H1 (cell line): ENCODE measurements around the gene PDZRN3. TPM values are rescaled to one million over a fixed set of nuclear protein-coding genes. Genes with fewer than 3 reads are reported as not detected.

ENCODE experiments used
- CTCF ChIA-PET: fragments of 300-600 bp; sonication (Branson Sonifier 250); formaldehyde crosslinking; loops from one replicate; lab custom pipeline; 2021; ENCODE audit not compliant: partially characterized antibody; lab: Charles Lee
- POLR2A ChIA-PET: fragments of 300-600 bp; sonication (Branson Sonifier 250); formaldehyde crosslinking; loops from one replicate; lab custom pipeline; 2021; ENCODE audit warnings: inconsistent platforms; ENCODE audit not compliant: partially characterized antibody; lab: Charles Lee
- DNase-seq, 2 experiments: peaks; one replicate each; pipeline versions ENCODE4 v3.0.0 to v3.0.0-alpha.2; 2010 to 2022; ENCODE audit warnings: low spot score in 2 of 2, low read depth in 1 of 2, mixed read lengths in 1 of 2
- FAIRE-seq: peaks from 2 replicates; lab custom pipeline; 2011; peaks lifted over from hg19 to GRCh38; lab: Jason Lieb, UNC
- H2AFZ ChIP-seq: 2 replicates; pipeline ENCODE4 v1.8.1; 2012; ENCODE audit warnings: low read length, inconsistent platforms
- H2AK5ac ChIP-seq: 2 replicates; pipeline ENCODE4 v1.6.1; 2013; ENCODE audit warnings: low read depth, low read length
- H2BK120ac ChIP-seq: replicated peaks from 2 replicates; pipeline ENCODE3; 2013; ENCODE audit warnings: low read depth, low read length, inconsistent platforms
- H2BK12ac ChIP-seq: 2 replicates; pipeline ENCODE4 v1.6.1; 2013; ENCODE audit warnings: low read depth, low read length
- H2BK15ac ChIP-seq: 2 replicates; pipeline ENCODE4 v1.6.1; 2013; ENCODE audit warnings: low read length
- H2BK20ac ChIP-seq: 2 replicates; pipeline ENCODE4 v1.6.1; 2013; ENCODE audit warnings: low read length
- H2BK5ac ChIP-seq: 2 replicates; pipeline ENCODE4 v1.6.1; 2013; ENCODE audit warnings: low read depth, low read length
- H3K14ac ChIP-seq: 2 replicates; pipeline ENCODE4 v1.6.1; 2013; ENCODE audit warnings: inconsistent platforms; ENCODE audit not compliant: insufficient read length
- H3K18ac ChIP-seq: 2 replicates; pipeline ENCODE4 v1.6.1; 2013; ENCODE audit warnings: low read length; ENCODE audit errors: extremely low read depth
- H3K23ac ChIP-seq: 2 replicates; pipeline ENCODE4 v1.6.1; 2013; ENCODE audit warnings: inconsistent platforms; ENCODE audit not compliant: insufficient read length
- H3K23me2 ChIP-seq: 2 replicates; pipeline ENCODE4 v1.6.1; 2013; ENCODE audit warnings: low read depth, low read length
- H3K27ac ChIP-seq: 2 replicates; pipeline ENCODE4 v1.6.1; 2011; ENCODE audit warnings: low read depth, low read length, inconsistent platforms
- H3K27me3 ChIP-seq, 4 experiments: replicated peaks in 1 of 4; 1 replicate in 1 of 4; 2 replicates in 3 of 4; pipeline versions ENCODE4 v1.6.1 to v1.8.1; 2011 to 2013; ENCODE audit warnings: low read length in 3 of 4, mild to moderate bottlenecking in 3 of 4, inconsistent platforms in 2 of 4, mixed read lengths in 2 of 4, moderate library complexity in 1 of 4; ENCODE audit not compliant: control insufficient read depth in 3 of 4, insufficient read depth in 3 of 4; ENCODE audit errors: extremely low read depth in 1 of 4
- H3K36me3 ChIP-seq, 4 experiments: 2 replicates each; pipeline versions ENCODE4 v1.6.1 to v1.8.1; 2011 to 2013; ENCODE audit warnings: mild to moderate bottlenecking in 4 of 4, low read length in 3 of 4, moderate library complexity in 2 of 4, control low read depth in 1 of 4, inconsistent platforms in 1 of 4; ENCODE audit not compliant: insufficient read depth in 4 of 4, control insufficient read depth in 2 of 4
- H3K4ac ChIP-seq: replicated peaks from 2 replicates; pipeline ENCODE3; 2013; ENCODE audit warnings: low read length, low read depth, mixed read lengths, inconsistent platforms; ENCODE audit not compliant: insufficient read length
- H3K4me1 ChIP-seq, 4 experiments: replicated peaks in 1 of 4; 1 replicate in 1 of 4; 2 replicates in 3 of 4; pipeline versions ENCODE4 v1.6.1 to v1.8.1; 2011 to 2013; ENCODE audit warnings: low read length in 3 of 4, inconsistent platforms in 2 of 4, mixed read lengths in 1 of 4; ENCODE audit not compliant: insufficient read depth in 4 of 4, control insufficient read depth in 3 of 4
- H3K4me2 ChIP-seq, 2 experiments: 2 replicates each; pipeline versions ENCODE4 v1.6.1 to v1.8.1; 2011 to 2013; ENCODE audit warnings: low read depth in 2 of 2, low read length in 2 of 2, control low read depth in 1 of 2, inconsistent platforms in 1 of 2, mild to moderate bottlenecking in 1 of 2; ENCODE audit not compliant: insufficient read depth in 1 of 2
- H3K4me3 ChIP-seq, 4 experiments: fragments of 200-600, 300-600 bp in 1 of 4; sonication (generic), shearing (Covaris generic), sonication (Bioruptor Twin) in 1 of 4; 2 replicates each; pipeline versions ENCODE4 v1.5.1 to v1.8.1; 2011 to 2016; ENCODE audit warnings: low read length in 4 of 4, low read depth in 3 of 4, control low read depth in 2 of 4, inconsistent platforms in 2 of 4, mild to moderate bottlenecking in 2 of 4, mixed read lengths in 1 of 4, moderate library complexity in 1 of 4; ENCODE audit not compliant: insufficient read depth in 2 of 4; ENCODE audit errors: extremely low read depth in 1 of 4
- H3K56ac ChIP-seq: replicated peaks from 2 replicates; pipeline ENCODE3; 2013; ENCODE audit warnings: low read depth, mild to moderate bottlenecking, mixed read lengths, low read length, inconsistent platforms; ENCODE audit not compliant: insufficient read length
- H3K79me1 ChIP-seq: 2 replicates; pipeline ENCODE4 v1.6.1; 2013; ENCODE audit warnings: low read depth, low read length, control low read depth
- H3K79me2 ChIP-seq, 2 experiments: 2 replicates each; pipeline versions ENCODE4 v1.6.1 to v1.8.1; 2012 to 2013; ENCODE audit warnings: low read length in 2 of 2, mild to moderate bottlenecking in 2 of 2, inconsistent platforms in 1 of 2; ENCODE audit not compliant: insufficient read depth in 2 of 2, control insufficient read depth in 1 of 2
- H3K9ac ChIP-seq, 4 experiments: replicated peaks in 1 of 4; 1 replicate in 1 of 4; 2 replicates in 3 of 4; pipeline versions ENCODE4 v1.6.1 to v1.8.1; 2011 to 2013; ENCODE audit warnings: low read depth in 3 of 4, low read length in 3 of 4, control low read depth in 2 of 4, mild to moderate bottlenecking in 2 of 4, moderate library complexity in 2 of 4, inconsistent platforms in 1 of 4; ENCODE audit errors: extremely low read depth in 1 of 4
- H3K9me3 ChIP-seq, 2 experiments: 2 replicates each; pipeline versions ENCODE4 v1.6.1 to v1.8.1; 2012 to 2013; ENCODE audit warnings: mild to moderate bottlenecking in 2 of 2, moderate library complexity in 2 of 2, control low read depth in 1 of 2, inconsistent platforms in 1 of 2, low read depth in 1 of 2, low read length in 1 of 2, mixed read lengths in 1 of 2; ENCODE audit not compliant: insufficient read depth in 2 of 2
- H4K20me1 ChIP-seq, 2 experiments: replicated peaks in 1 of 2; 2 replicates each; pipeline versions ENCODE3 to v1.8.1; 2011 to 2013; ENCODE audit warnings: inconsistent platforms in 2 of 2, low read length in 2 of 2, mild to moderate bottlenecking in 1 of 2; ENCODE audit not compliant: insufficient read depth in 2 of 2, control insufficient read depth in 1 of 2
- H4K5ac ChIP-seq: 2 replicates; pipeline ENCODE4 v1.6.1; 2013; ENCODE audit warnings: low read length, low read depth, mixed read lengths, inconsistent platforms; ENCODE audit not compliant: insufficient read length
- H4K8ac ChIP-seq: 2 replicates; pipeline ENCODE4 v1.8.0; 2013; ENCODE audit warnings: mild to moderate bottlenecking, moderate library complexity, low read length, inconsistent platforms; ENCODE audit not compliant: insufficient read depth; ENCODE audit errors: extremely low read depth
- H4K91ac ChIP-seq: replicated peaks from 2 replicates; pipeline ENCODE3; 2013; ENCODE audit warnings: low read length, mixed read lengths, inconsistent platforms; ENCODE audit not compliant: insufficient read length
- CHD2 ChIP-seq: IDR thresholded peaks from 2 replicates; pipeline ENCODE4 v1.6.1; 2012; ENCODE audit warnings: low read length, improper control_type of control experiment
- CREB1 ChIP-seq: IDR thresholded peaks from 2 replicates; pipeline ENCODE4 v1.6.1; 2012; ENCODE audit warnings: inconsistent platforms
- CTBP2 ChIP-seq: IDR thresholded peaks from 2 replicates; pipeline ENCODE4 v1.7.0; 2011; ENCODE audit warnings: borderline replicate concordance, mild to moderate bottlenecking, moderate library complexity, mixed read lengths, low read length; ENCODE audit not compliant: insufficient read depth, insufficient read length
- JUND ChIP-seq: IDR thresholded peaks from 2 replicates; pipeline ENCODE4 v1.6.1; 2011; ENCODE audit warnings: mild to moderate bottlenecking, improper control_type of control experiment, low read length
- MAFK ChIP-seq: IDR thresholded peaks from 2 replicates; pipeline ENCODE4 v1.6.1; 2012; ENCODE audit warnings: low read depth, mild to moderate bottlenecking, improper control_type of control experiment, low read length
- POLR2AphosphoS5 ChIP-seq: IDR thresholded peaks from 2 replicates; pipeline ENCODE4 v1.6.1; 2011; ENCODE audit warnings: low read depth, low read length
- POU5F1 ChIP-seq: IDR thresholded peaks from 2 replicates; pipeline ENCODE4 v1.6.1; 2011; ENCODE audit warnings: low read depth, mild to moderate bottlenecking, low read length, moderate library complexity
- RBBP5 ChIP-seq: IDR thresholded peaks from 2 replicates; pipeline ENCODE4 v1.7.1; 2012; ENCODE audit warnings: low read depth, mild to moderate bottlenecking, inconsistent platforms, low read length, moderate library complexity, borderline replicate concordance
- SAP30 ChIP-seq: fragments of 300-600 bp; sonication (generic); IDR thresholded peaks from 2 replicates; pipeline ENCODE4 v1.7.1; 2012; ENCODE audit warnings: low read length, moderate library complexity, mild to moderate bottlenecking, inconsistent platforms; ENCODE audit not compliant: insufficient read depth, insufficient replicate concordance
- SIRT6 ChIP-seq: IDR thresholded peaks from one replicate; pipeline ENCODE4 v1.7.1; 2012; ENCODE audit warnings: low read length, inconsistent platforms
- SP2 ChIP-seq: IDR thresholded peaks from 2 replicates; pipeline ENCODE4 v1.6.1; 2012; ENCODE audit warnings: mild to moderate bottlenecking, low read length, inconsistent platforms
- SP4 ChIP-seq: IDR thresholded peaks from 2 replicates; pipeline ENCODE4 v1.6.1; 2012; ENCODE audit warnings: low read length, inconsistent platforms
- SRF ChIP-seq: IDR thresholded peaks from 2 replicates; pipeline ENCODE4 v1.6.1; 2011; ENCODE audit warnings: mild to moderate bottlenecking, low read depth, low read length, moderate library complexity
- ZNF274 ChIP-seq: IDR thresholded peaks from 2 replicates; pipeline ENCODE4 v1.7.0; 2012; ENCODE audit warnings: low read length, borderline replicate concordance; ENCODE audit errors: extremely low read depth
- WGBS, 2 experiments: shearing (Covaris generic) in 1 of 2; methylation state at CpG; one replicate each; pipeline versions ENCODE4 v1.1.6 to v1.1.7; 2013 to 2015; ENCODE audit warnings: low lambda C conversion rate in 2 of 2, mixed read lengths in 2 of 2, inconsistent platforms in 1 of 2, low coverage in 1 of 2, missing lambda C conversion rate in 1 of 2; ENCODE audit not compliant: insufficient replicate concordance in 2 of 2, insufficient coverage in 1 of 2, insufficient read length in 1 of 2; ENCODE audit errors: extremely low coverage in 1 of 2, missing lambda C conversion rate in 1 of 2; 5-methylcytosine and 5-hydroxymethylcytosine counted together
- polyA plus RNA-seq, 7 experiments: library from polyadenylated mRNA; depleted of rRNA in 3 of 7; stranded (reverse) in 5 of 7; unstranded in 2 of 7; fragments of >200 nt in 5 of 7; fragments of 200-250 nt in 2 of 7; gene quantifications; 1 replicate in 5 of 7; 2 replicates in 1 of 7; 4 replicates in 1 of 7; pipeline versions ENCODE4 v1.2.1 to v1.2.3, GENCODE V29; 2011 to 2013; ENCODE audit warnings: missing spikeins in 2 of 7, mixed read lengths in 2 of 7
- total RNA-seq: library from RNA; stranded (reverse); fragmentation: NEBNext Ultra II Directional; extraction: Animal tissue kit (Norgen Biotek cat#: 25700); gene quantifications from 2 replicates; pipeline ENCODE4 v1.2.1, GENCODE V29; 2021
- TF ChIP-seq, protein P1 (sequence below): IDR thresholded peaks from 2 replicates; pipeline ENCODE4 v1.6.1; 2011; ENCODE audit warnings: low read length, improper control_type of control experiment

Gene PDZRN3
- total and polyA plus RNA-seq, 2 of the 8 experiments (the other 6 are each of a cell fraction or from before 2014, with no cell fraction given), result 4.2 to 20.5 TPM

DNA sequence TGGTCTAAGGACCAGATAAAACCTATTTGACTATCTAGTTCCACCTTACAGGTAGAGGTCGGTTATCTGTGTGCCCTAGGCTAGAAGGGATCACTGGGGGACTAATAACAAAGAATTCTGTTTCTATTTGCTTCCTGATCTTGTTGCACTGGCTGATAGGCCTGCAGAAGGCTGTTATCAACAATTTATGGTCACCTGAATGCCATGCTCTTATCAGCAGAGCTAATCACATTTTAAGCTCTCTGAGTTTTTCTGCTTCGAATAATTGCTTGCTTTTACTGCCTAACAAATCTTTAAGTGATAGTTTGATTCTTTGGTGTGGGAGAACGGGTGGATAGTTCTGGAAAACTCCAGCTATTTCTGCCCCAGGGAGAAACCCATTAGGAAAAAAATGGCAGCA, 263.1 kb downstream of the PDZRN3 start:
- no peak overlapping the region for H2BK20ac ChIP-seq
- H2AFZ ChIP-seq, result no peak overlapping the region
- no peak for FAIRE-seq
- H3K4ac ChIP-seq, result no peak overlapping the region
- ChIA-PET CTCF (interaction anchor here (0.7 kb wide), 1 partner anchor 78 kb away, joined by 3 read pairs; no protein-coding TSS in a partner anchor), POLR2A (no interaction called here)
- no peak overlapping the region for H2BK12ac ChIP-seq
- no peak overlapping the region for H3K56ac ChIP-seq
- no peaks in the 10 kb centered on the region for H3K79me2 ChIP-seq
- H3K18ac ChIP-seq, result no peak overlapping the region
- no peak for DNase-seq
- H3K4me2 ChIP-seq, result no peak overlapping the region
- H3K79me1 ChIP-seq, result no peaks in the 10 kb centered on the region
- no peaks in the 10 kb centered on the region for H4K20me1 ChIP-seq
- no peak overlapping the region for H4K5ac ChIP-seq
- H3K4me3 ChIP-seq, result no peak overlapping the region
- H2BK5ac ChIP-seq, result no peak overlapping the region
- H3K9me3 ChIP-seq, result no peaks in the 10 kb centered on the region
- 81% methylated on average over 3 of the region's 3 CpGs; no CpG with 5 or more reads in 1 of the 2 experiments for WGBS, 2 experiments
- H4K91ac ChIP-seq, result no peak overlapping the region
- no peak overlapping the region for H4K8ac ChIP-seq
- H2AK5ac ChIP-seq, result no peak overlapping the region
- H2BK120ac ChIP-seq, result no peak overlapping the region
- H3K27ac ChIP-seq, result no peak overlapping the region
- no peaks in the 10 kb centered on the region for H3K4me1 ChIP-seq
- H3K23me2 ChIP-seq, result no peaks in the 10 kb centered on the region
- H3K36me3 ChIP-seq, result no peaks in the 10 kb centered on the region
- H3K9ac ChIP-seq, result no peak overlapping the region
- H2BK15ac ChIP-seq, result no peak overlapping the region
- no peak overlapping the region for H3K23ac ChIP-seq
- H3K14ac ChIP-seq, result no peak overlapping the region
- no peaks in the 10 kb centered on the region for H3K27me3 ChIP-seq
- TF ChIP-seq POLR2AphosphoS5 (no peak), ZNF274 (no peak), SP4 (no peak), JUND (no peak), SRF (no peak), SAP30 (no peak), SP2 (no peak), CTBP2 (no peak), CREB1 (no peak), CHD2 (no peak), POU5F1 (no peak), RBBP5 (no peak), SIRT6 (no peak), MAFK (no peak)
- TF ChIP-seq, protein P1, sequence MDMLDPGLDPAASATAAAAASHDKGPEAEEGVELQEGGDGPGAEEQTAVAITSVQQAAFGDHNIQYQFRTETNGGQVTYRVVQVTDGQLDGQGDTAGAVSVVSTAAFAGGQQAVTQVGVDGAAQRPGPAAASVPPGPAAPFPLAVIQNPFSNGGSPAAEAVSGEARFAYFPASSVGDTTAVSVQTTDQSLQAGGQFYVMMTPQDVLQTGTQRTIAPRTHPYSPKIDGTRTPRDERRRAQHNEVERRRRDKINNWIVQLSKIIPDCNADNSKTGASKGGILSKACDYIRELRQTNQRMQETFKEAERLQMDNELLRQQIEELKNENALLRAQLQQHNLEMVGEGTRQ, result no peak
